Central memory CD8-positive, alpha-beta T cell (primary cell): ENCODE results near the gene PYGB.

Experiments
- ATAC-seq: fragments of 150-1000 bp; cut with Tn5 transposase; replicated peaks from 2 replicates; pipeline ENCODE4 v1.10.0; 2022; ENCODE audit warnings: mild to moderate bottlenecking, moderate FRiP score, moderate number of reproducible peaks; ENCODE audit not compliant: poor library complexity, severe bottlenecking; ENCODE audit errors: extremely low read depth
- DNase-seq, 2 donors: peaks; one replicate each; pipeline ENCODE4 v3.0.0; 2021; ENCODE audit warnings: low spot score in 2 of 2
- H3K27ac Mint-ChIP-seq: one replicate; pipeline ENCODE4 v1.8.0; 2022; ENCODE audit warnings: low read depth, mild to moderate bottlenecking, moderate library complexity, mixed read lengths
- H3K27me3 Mint-ChIP-seq: one replicate; pipeline ENCODE4 v1.8.0; 2022; ENCODE audit warnings: mixed read lengths
- H3K36me3 Mint-ChIP-seq: one replicate; pipeline ENCODE4 v1.8.0; 2022; ENCODE audit warnings: mild to moderate bottlenecking, moderate library complexity, mixed read lengths; ENCODE audit not compliant: insufficient read depth
- H3K4me1 Mint-ChIP-seq: one replicate; pipeline ENCODE4 v1.8.0; 2022; ENCODE audit warnings: mixed read lengths
- H3K4me3 Mint-ChIP-seq: one replicate; pipeline ENCODE4 v1.8.0; 2022; ENCODE audit warnings: mild to moderate bottlenecking, moderate library complexity, mixed read lengths
- H3K9me3 Mint-ChIP-seq: one replicate; pipeline ENCODE4 v1.8.0; 2022; ENCODE audit warnings: mixed read lengths

Gene PYGB

DNA sequence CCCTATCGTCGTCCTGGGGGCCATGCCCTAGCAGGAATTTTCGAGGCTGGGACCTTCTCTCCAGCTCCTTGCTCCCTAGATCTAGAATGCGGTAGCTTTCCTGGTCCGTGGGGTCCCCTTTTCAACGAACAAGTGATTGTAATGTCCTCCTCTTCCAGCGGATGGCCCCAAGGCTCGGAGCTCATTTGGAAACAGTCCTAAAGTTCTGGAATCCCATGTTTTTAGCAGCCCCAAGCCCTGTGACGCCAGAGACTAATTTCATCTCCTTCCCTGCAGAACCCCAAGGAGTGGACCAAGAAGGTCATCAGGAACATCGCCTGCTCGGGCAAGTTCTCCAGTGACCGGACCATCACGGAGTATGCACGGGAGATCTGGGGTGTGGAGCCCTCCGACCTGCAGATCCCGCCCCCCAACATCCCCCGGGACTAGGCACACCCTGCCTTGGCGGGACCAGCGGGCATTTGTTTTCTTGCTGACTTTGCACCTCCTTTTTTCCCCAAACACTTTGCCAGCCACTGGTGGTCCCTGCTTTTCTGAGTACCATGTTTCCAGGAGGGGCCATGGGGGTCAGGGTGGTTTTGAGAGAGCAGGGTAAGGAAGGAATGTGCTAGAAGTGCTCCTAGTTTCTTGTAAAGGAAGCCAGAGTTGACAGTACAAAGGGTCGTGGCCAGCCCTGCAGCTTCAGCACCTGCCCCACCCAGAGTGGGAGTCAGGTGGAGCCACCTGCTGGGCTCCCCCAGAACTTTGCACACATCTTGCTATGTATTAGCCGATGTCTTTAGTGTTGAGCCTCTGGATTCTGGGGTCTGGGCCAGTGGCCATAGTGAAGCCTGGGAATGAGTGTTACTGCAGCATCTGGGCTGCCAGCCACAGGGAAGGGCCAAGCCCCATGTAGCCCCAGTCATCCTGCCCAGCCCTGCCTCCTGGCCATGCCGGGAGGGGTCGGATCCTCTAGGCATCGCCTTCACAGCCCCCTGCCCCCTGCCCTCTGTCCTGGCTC, 48.5 kb downstream of the PYGB start:
- Mint-ChIP-seq H3K4me3 (no peak overlapping the region), H3K9me3 (no peaks in the 10 kb centered on the region), H3K4me1 (no peaks in the 10 kb centered on the region), H3K36me3 (peaks cover 10% of the 10 kb centered on the region), H3K27ac (no peak overlapping the region), H3K27me3 (no peaks in the 10 kb centered on the region)
- no peak for DNase-seq
- ATAC-seq = no peak

DNA sequence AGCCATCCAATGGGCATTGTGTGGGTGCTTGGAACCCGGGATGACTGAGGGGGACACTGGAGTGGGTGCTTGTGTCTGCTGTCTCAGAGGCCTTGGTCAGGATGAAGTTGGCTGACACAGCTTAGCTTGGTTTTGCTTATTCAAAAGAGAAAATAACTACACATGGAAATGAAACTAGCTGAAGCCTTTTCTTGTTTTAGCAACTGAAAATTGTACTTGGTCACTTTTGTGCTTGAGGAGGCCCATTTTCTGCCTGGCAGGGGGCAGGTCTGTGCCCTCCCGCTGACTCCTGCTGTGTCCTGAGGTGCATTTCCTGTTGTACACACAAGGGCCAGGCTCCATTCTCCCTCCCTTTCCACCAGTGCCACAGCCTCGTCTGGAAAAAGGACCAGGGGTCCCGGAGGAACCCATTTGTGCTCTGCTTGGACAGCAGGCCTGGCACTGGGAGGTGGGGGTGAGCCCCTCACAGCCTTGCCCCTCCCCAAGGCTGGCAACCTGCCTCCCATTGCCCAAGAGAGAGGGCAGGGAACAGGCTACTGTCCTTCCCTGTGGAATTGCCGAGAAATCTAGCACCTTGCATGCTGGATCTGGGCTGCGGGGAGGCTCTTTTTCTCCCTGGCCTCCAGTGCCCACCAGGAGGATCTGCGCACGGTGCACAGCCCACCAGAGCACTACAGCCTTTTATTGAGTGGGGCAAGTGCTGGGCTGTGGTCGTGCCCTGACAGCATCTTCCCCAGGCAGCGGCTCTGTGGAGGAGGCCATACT, 49.4 kb downstream of the PYGB start:
- H3K9me3 Mint-ChIP-seq = no peaks in the 10 kb centered on the region
- ATAC-seq (no peak), DNase-seq (no peak)
- H3K4me1 Mint-ChIP-seq = no peaks in the 10 kb centered on the region
- H3K36me3 Mint-ChIP-seq = peaks cover 8% of the 10 kb centered on the region
- no peak overlapping the region for H3K4me3 Mint-ChIP-seq
- H3K27me3 Mint-ChIP-seq = no peaks in the 10 kb centered on the region
- H3K27ac Mint-ChIP-seq = no peak overlapping the region

DNA sequence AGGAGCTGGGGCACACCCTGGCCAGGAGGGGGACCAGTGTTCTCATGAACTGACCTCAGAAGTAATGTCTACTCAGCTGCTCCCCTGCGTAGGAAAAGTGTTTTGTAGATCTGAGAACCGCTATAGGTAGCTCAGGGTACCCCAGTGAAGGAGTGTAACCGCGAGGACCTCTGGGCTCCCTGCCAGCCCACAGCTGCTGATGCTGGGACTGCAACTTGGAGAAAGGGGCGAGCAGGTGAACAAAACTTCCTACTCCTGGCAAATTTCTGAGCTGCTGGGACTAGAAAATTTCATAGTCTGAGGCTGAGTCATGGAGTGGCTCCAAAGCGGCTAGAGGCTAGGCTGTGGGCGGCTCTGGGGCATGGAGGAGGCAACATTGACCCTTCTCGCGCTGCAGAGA, 51.9 kb downstream of the PYGB start:
- Mint-ChIP-seq H3K36me3 (peaks cover 6% of the 10 kb centered on the region), H3K9me3 (no peaks in the 10 kb centered on the region), H3K27ac (no peak overlapping the region), H3K27me3 (no peaks in the 10 kb centered on the region), H3K4me3 (no peak overlapping the region), H3K4me1 (no peaks in the 10 kb centered on the region)
- ATAC-seq = no peak
- DNase-seq = no peak

DNA sequence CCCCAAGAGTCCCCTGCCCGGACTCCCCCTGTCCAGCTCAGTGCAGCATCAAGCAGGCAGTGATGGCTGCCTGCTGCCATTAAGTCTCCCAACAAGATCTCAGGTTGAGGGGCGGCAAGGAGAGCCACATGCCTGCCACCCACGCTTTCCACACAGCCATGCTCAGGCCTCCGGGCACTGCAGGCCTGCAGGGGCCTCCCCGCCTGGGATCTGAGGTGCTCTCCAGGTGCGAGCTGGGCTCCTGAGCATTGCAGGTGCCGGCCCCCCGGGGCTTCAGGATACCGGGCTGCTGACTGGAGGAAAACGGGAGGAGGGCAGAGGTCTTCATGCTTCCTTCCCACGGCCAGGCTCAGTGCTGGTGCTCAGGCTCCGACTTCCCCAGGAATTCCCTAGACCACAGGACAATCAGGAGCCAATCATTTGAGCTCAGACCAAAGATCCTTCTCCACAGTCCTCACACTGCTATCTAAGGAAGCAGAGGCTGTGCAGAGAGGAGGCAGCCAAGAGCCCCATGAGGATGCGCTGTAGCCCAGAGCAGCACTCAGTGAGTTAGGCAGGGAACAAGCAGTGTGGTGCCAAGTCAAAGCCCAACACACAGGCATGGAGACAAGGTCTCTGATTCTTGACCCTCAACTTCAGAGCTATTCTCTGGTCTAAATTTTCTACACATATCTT, 52.7 kb downstream of the PYGB start:
- ATAC-seq = no peak
- no peaks in the 10 kb centered on the region for H3K27me3 Mint-ChIP-seq
- H3K9me3 Mint-ChIP-seq = no peaks in the 10 kb centered on the region
- no peaks in the 10 kb centered on the region for H3K4me1 Mint-ChIP-seq
- no peak for DNase-seq
- no peak overlapping the region for H3K27ac Mint-ChIP-seq
- H3K36me3 Mint-ChIP-seq = peaks cover 5% of the 10 kb centered on the region
- no peak overlapping the region for H3K4me3 Mint-ChIP-seq

DNA sequence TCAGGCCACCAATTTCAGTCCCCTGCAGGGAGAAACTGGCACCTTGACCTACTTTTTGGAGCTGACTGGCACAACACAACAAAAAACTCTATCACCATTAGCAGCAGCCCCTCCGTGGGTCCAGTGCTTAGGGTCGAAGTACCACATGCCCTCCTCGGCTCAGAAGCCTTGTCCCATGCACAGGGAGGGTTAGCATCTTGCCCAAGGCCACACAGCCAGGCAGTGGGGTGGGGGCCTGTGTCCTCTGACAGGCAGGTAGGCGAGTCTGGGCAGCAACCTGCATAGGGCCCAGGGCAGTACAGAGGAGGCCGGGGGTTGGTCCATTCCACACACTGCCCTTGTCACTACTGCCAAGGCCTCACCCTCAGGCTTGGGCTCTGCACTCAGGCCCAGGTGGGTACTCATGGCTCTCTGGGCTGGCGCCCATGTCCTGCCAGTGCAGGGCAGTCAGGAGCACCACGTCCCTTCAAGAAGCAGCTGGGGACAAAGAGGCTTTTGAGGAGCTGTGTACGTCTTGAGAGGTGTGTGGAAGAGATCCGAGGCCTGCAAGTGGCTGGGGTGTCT, 53.6 kb downstream of the PYGB start:
- peaks cover 5% of the 10 kb centered on the region for H3K36me3 Mint-ChIP-seq
- no peak overlapping the region for H3K27ac Mint-ChIP-seq

DNA sequence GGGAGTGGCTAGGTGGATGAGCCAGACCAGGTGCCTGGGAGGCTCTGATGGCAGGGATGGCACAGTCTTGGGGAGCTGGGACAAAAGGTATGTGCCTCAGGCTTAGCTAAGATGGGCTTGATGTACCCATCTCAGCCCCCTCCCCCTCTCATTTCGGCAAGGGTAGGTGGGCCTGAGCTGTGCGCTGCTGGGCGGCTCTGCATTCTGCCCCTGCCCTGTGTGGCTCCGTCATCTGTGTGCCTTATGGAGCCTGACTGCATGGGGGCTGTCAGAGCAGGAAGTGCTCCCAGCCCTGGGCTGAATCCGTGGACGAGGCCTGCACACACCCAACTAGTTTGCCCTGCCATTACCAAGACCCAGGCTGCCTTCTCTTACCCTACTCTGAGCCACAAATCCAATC, 54.7 kb downstream of the PYGB start:
- Mint-ChIP-seq H3K36me3 (peaks cover 5% of the 10 kb centered on the region), H3K4me3 (no peak overlapping the region), H3K9me3 (no peaks in the 10 kb centered on the region), H3K27ac (no peak overlapping the region), H3K4me1 (no peaks in the 10 kb centered on the region), H3K27me3 (no peaks in the 10 kb centered on the region)
- DNase-seq (no peak), ATAC-seq (no peak)

More for the DNA sequence above, 53.6 kb downstream of the PYGB start:
- Mint-ChIP-seq H3K4me1 (no peaks in the 10 kb centered on the region), H3K9me3 (no peaks in the 10 kb centered on the region), H3K4me3 (no peak overlapping the region), H3K27me3 (no peaks in the 10 kb centered on the region)
- DNase-seq (no peak), ATAC-seq (no peak)

DNA sequence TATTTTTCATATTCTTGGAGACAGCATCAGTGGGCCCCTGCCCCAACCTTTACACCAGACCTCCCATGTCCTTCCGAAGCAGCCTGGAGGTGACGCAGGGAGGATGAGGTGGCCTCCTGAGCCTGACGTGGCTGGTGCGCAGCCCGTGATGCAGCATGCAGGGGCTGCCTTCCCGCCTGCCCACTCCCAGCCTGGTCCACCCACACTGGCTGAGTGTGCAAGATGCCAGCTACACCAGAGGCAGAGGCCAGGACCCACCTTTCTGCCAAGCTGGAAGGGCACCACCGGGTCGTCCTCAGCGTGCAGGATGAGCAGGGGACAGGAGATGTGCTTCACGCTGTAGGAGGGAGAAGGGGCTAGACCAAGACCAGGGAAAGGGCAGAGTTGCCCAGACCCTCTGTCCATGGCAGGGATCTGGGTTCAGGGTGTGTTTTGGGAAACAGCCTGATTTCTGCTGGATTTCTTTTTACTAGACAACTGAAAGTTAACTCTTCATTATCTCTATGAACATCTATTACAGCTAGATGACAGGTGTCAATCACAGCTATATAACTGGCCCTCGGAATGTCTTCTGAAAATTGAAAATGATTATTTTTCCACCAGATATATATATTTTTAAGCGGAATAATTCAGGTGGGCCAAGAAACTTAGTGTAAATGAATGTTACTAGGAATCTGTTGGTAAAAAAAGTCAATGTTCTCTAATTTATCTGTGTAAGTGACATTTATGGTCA, 55.6 kb downstream of the PYGB start:
- H3K27ac Mint-ChIP-seq = no peak overlapping the region
- DNase-seq = no peak
- H3K4me3 Mint-ChIP-seq = no peak overlapping the region
- H3K27me3 Mint-ChIP-seq = no peaks in the 10 kb centered on the region
- H3K36me3 Mint-ChIP-seq = peaks cover 5% of the 10 kb centered on the region
- H3K4me1 Mint-ChIP-seq = no peaks in the 10 kb centered on the region
- H3K9me3 Mint-ChIP-seq = no peaks in the 10 kb centered on the region
- no peak for ATAC-seq

DNA sequence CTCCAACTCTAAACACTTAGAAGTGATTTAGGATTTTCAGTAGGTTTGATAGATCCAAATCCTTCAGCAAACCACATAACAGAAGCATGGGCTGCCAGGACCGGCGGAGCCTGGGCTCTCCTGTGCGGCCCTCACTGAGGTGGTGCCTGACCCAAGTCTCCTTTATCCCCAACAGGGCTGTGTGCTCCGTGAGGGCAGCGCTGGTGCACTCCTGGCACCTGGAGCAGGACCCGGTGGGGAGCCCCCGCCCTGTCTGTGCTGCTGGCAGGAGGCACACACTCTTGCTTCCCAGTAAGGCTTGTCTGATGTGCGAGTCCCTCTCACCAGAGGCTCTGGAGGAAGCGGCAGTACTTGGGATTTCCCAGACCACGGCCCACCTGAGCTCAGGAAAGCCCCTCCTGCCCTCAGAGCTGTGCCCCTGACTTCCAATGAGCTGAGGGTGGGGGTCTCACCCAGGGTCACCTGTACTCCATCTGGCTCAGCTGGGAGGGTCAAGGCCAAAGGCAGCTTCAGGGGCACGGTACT, 56.2 kb downstream of the PYGB start:
- H3K36me3 Mint-ChIP-seq = peaks cover 5% of the 10 kb centered on the region
- H3K4me3 Mint-ChIP-seq = no peak overlapping the region
- H3K27me3 Mint-ChIP-seq = no peaks in the 10 kb centered on the region
- DNase-seq (no peak), ATAC-seq (no peak)
- H3K9me3 Mint-ChIP-seq = no peaks in the 10 kb centered on the region
- peak overlapping the region; percentile 38 for H3K27ac Mint-ChIP-seq
- no peaks in the 10 kb centered on the region for H3K4me1 Mint-ChIP-seq

DNA sequence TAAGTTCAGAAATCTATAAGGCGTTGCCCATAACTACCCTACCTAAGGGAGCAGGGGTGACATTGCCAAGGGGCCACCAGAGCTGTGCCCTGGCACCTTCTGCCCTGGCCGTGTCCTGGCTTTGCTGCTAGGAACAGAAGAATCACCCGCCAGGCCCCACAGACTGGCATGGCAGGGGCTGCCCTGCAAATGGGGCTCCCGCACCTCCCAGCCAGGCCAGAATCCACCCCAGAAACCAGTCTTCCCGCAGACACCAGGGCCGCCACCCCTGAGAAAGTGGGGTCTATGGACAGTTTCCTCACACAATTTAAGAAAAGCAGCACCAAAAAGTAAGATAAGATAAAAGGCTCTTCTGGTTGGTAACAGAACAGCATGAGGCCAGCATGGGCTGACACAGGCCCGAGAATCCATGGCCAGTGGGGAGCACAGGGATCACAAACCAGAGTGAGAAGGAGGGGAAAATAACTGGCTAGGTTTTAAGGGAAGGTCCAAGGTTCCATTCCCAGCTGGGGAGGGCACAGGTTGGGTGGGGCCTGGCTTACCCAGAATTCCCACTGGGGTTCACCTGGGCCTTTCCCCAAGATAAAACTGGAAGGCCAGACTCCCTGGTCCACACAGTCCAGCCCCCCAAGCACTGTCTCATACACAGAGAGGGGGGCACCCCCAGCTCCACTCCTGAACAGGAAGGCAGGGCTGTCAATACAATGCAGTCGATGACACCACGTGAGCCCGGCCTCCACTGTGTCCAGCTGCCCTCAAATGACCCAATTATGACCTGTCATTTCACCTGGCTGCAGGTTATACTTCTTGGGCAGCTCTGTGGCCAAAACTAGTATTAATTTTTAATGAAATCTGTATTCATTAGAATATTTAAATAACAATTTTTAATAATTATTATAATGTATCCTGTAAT, 59.4 kb downstream of the PYGB start:
- no peak overlapping the region for H3K4me3 Mint-ChIP-seq
- H3K27ac Mint-ChIP-seq = peak overlapping the region; percentile 30
- H3K9me3 Mint-ChIP-seq = no peaks in the 10 kb centered on the region
- peaks cover 14% of the 10 kb centered on the region for H3K4me1 Mint-ChIP-seq
- ATAC-seq = no peak
- H3K27me3 Mint-ChIP-seq = no peaks in the 10 kb centered on the region
- no peak for DNase-seq
- peaks cover 5% of the 10 kb centered on the region for H3K36me3 Mint-ChIP-seq

DNA sequence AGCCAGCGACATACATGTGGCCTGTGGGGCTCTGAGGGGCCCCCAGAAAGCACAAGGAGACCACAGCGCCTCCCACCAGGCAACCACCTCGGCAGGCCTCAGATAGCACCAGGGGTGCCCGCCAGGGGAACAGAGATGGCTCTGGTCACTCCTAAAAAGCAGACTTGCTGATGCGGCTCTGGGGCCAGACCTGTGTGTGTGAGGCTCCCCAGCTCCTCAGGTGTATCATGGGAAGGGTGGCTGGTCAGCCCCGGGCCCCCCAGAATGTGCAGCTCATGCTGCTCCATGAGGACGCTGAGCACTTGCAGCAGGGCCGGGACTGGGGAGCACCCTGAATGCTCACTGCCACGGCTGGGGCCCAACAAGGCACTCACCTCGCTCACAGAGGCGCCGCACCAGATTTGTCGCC, 60.2 kb downstream of the PYGB start:
- Mint-ChIP-seq H3K4me1 (peaks cover 15% of the 10 kb centered on the region), H3K36me3 (peaks cover 5% of the 10 kb centered on the region), H3K27ac (no peak overlapping the region), H3K9me3 (no peaks in the 10 kb centered on the region), H3K4me3 (no peak overlapping the region), H3K27me3 (no peaks in the 10 kb centered on the region)
- no peak for DNase-seq
- ATAC-seq = no peak
